ENCODE data around the gene SNCB. TPM values are rescaled to one million over a fixed set of nuclear protein-coding genes. Genes with fewer than 3 reads are reported as not detected.
"Not testable (repeated sequence)": the region's sequence is repeated elsewhere in the genome, so short reads cannot be mapped to it uniquely, and the experiment has no call there.

The SNCB gene
- total RNA-seq, 5 donors from 2014 or later (not counting 1 experiment from before 2014, with no cell fraction given): not detected

DNA sequence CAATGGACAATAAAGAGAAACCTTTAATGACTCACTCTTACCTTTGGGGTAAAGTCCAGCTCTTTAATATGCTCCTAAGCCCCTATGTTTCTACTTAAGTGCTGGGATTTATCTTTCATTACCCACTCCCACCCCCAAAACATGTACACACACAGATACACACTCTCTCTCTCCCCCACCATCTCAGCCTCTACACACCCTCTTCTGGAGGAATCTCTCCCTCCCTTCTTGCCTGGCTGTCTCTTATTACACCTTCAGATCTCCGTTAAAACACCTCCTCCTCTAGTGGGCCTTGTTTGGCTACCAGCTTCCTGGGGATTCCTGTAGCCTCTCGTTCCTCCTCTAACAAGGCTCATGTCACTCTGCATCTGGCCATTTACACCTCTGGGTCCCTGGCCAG lies 27.2 kb downstream of the SNCB start:
- no peak overlapping the region for H3K4me3 Mint-ChIP-seq
- H3K36me3 Mint-ChIP-seq: no peaks in the 10 kb centered on the region
- no peak overlapping the region for H3K4me3 ChIP-seq (ENCODE audit: control insufficient read depth in 1 of 2, extremely low read depth in 1 of 2, low read length in 1 of 2)
- peaks cover 0 to 5% of the 10 kb centered on the region in 2 experiments for H3K27me3 ChIP-seq (replicated peaks in 1 of 2; ENCODE audit: control insufficient read depth in 2 of 2, extremely low read depth in 1 of 2, insufficient read depth in 2 of 2, low read length in 1 of 2)
- 17% methylated on average over 1 of the region's 2 CpGs for WGBS (ENCODE audit: insufficient coverage)
- no peaks in the 10 kb centered on the region for H3K4me1 Mint-ChIP-seq
- POLR2A ChIA-PET: no interaction called here
- H3K9me3 ChIP-seq: no peaks in the 10 kb centered on the region
- peaks cover 0 to 3% of the 10 kb centered on the region in 2 donors for H3K27me3 Mint-ChIP-seq
- H3K27ac ChIP-seq (ENCODE audit: low read length): no peak overlapping the region
- H3K27ac Mint-ChIP-seq: no peak overlapping the region
- ATAC-seq (replicated peaks in 1 of 4) (no peak), DNase-seq (no peak)
- no peaks in the 10 kb centered on the region for H3K9me3 Mint-ChIP-seq
- H3K4me1 ChIP-seq (ENCODE audit: control insufficient read depth in 1 of 2, extremely low read depth in 1 of 2, insufficient read depth in 2 of 2, low read length in 2 of 2): no peaks in the 10 kb centered on the region
- no peaks in the 10 kb centered on the region for H3K36me3 ChIP-seq (ENCODE audit: control insufficient read depth in 2 of 2, extremely low read depth in 1 of 2, insufficient read depth in 1 of 2, low read length in 1 of 2)
- CTCF ChIA-PET: no interaction called here

DNA sequence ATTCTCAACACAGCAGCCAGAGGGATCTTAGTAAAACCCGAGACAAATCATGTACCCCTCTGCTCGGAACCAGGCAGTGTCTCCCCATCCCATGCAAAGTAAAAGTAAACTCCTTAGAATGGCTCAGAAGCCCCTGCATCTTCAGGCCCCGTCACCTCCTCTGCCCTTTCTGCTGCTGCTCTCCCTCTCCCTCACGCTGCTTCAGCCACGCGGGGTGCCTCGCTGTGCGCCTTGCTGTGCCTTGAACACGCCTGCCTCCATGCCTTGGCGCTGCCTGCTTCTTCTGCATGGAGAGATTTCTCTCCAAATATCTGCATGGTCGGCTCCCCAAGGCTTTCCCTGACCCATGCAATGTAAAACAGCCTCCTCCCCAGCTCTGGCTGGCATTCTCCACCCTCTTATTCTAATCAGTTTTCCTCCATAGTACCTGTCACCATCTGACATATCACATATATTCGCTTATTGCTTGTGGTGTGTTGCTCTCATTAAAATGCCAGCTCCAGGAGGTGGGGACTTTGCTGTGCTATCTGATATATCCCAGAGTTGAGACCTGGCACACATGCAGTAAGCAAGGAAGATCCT lies 28.3 kb downstream of the SNCB start:
- H3K27me3 Mint-ChIP-seq: peaks cover 0 to 3% of the 10 kb centered on the region in 2 donors
- POLR2A ChIA-PET: no interaction called here
- Histone ChIP-seq H3K9me3 (no peaks in the 10 kb centered on the region), H3K4me3 (ENCODE audit: control insufficient read depth in 1 of 2, extremely low read depth in 1 of 2, low read length in 1 of 2) (no peak overlapping the region), H3K4me1 (ENCODE audit: control insufficient read depth in 1 of 2, extremely low read depth in 1 of 2, insufficient read depth in 2 of 2, low read length in 2 of 2) (peaks cover 0 to 5% of the 10 kb centered on the region in 2 experiments), H3K27me3 (replicated peaks in 1 of 2; ENCODE audit: control insufficient read depth in 2 of 2, extremely low read depth in 1 of 2, insufficient read depth in 2 of 2, low read length in 1 of 2) (peaks cover 0 to 5% of the 10 kb centered on the region in 2 experiments), H3K27ac (ENCODE audit: low read length) (no peak overlapping the region), H3K36me3 (ENCODE audit: control insufficient read depth in 2 of 2, extremely low read depth in 1 of 2, insufficient read depth in 1 of 2, low read length in 1 of 2) (no peaks in the 10 kb centered on the region)
- H3K27ac Mint-ChIP-seq: no peak overlapping the region
- no peaks in the 10 kb centered on the region for H3K36me3 Mint-ChIP-seq
- no peak overlapping the region for H3K4me3 Mint-ChIP-seq
- DNase-seq (no peak), ATAC-seq (replicated peaks in 1 of 4) (no peak)
- no peaks in the 10 kb centered on the region for H3K9me3 Mint-ChIP-seq
- CTCF ChIA-PET: no interaction called here
- 83% methylated on average over 10 of the region's 12 CpGs for WGBS (ENCODE audit: insufficient coverage)
- H3K4me1 Mint-ChIP-seq: no peaks in the 10 kb centered on the region

DNA sequence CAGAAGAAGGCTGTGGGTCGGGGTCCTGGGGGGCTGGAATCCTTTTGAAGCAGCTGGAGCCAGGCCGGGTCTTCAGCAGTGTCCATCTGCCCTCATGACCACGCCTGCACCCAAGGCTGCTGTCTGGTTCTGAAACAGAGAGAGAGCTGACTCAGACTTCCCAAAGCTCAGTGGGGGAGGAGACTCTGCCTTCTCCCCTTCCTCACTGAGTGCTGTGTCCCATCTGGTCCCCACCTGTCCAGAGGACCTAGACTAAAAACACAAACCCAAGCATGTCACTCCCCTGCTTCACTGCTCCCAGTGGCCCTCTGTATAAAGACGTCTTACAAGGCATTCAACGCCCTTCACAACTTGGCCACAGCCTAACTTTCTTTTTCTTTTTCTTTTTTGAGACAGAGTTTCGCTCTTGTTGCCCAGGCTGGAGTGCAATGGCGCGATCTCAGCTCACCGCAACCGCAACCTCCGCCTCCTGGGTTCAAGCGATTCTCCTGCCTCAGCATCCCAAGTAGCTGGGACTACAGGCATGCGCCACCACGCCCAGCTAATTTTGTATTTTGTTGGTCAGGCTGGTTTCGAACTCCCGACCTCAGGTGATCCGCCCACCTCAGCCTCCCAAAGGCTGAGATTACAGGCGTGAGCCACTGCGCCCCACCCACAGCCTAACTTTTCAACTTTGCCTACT lies 30.4 kb downstream of the SNCB start:
- ATAC-seq (replicated peaks in 1 of 4); H3K27ac ChIP-seq (ENCODE audit: low read length); H3K4me3 ChIP-seq (ENCODE audit: control insufficient read depth in 1 of 2, extremely low read depth in 1 of 2, low read length in 1 of 2); H3K4me1 Mint-ChIP-seq; H3K27ac Mint-ChIP-seq; H3K9me3 Mint-ChIP-seq; H3K4me3 Mint-ChIP-seq; DNase-seq; H3K36me3 Mint-ChIP-seq; H3K36me3 ChIP-seq (ENCODE audit: control insufficient read depth in 2 of 2, extremely low read depth in 1 of 2, insufficient read depth in 1 of 2, low read length in 1 of 2); POLR2A ChIA-PET; H3K9me3 ChIP-seq; H3K27me3 Mint-ChIP-seq; H3K27me3 ChIP-seq (replicated peaks in 1 of 2; ENCODE audit: control insufficient read depth in 2 of 2, extremely low read depth in 1 of 2, insufficient read depth in 2 of 2, low read length in 1 of 2): not testable (repeated sequence)
- peaks cover 0 to 13% of the 10 kb centered on the region in 2 experiments for H3K4me1 ChIP-seq (ENCODE audit: control insufficient read depth in 1 of 2, extremely low read depth in 1 of 2, insufficient read depth in 2 of 2, low read length in 2 of 2)
- 82% methylated on average over 18 of the region's 19 CpGs for WGBS (ENCODE audit: insufficient coverage)
- CTCF ChIA-PET: interaction anchor here in 1 of 2 donors (0.5 kb wide), 1 partner anchor 183 kb away, joined by 6 read pairs; the partner anchor contains the start of gene CLTB

DNA sequence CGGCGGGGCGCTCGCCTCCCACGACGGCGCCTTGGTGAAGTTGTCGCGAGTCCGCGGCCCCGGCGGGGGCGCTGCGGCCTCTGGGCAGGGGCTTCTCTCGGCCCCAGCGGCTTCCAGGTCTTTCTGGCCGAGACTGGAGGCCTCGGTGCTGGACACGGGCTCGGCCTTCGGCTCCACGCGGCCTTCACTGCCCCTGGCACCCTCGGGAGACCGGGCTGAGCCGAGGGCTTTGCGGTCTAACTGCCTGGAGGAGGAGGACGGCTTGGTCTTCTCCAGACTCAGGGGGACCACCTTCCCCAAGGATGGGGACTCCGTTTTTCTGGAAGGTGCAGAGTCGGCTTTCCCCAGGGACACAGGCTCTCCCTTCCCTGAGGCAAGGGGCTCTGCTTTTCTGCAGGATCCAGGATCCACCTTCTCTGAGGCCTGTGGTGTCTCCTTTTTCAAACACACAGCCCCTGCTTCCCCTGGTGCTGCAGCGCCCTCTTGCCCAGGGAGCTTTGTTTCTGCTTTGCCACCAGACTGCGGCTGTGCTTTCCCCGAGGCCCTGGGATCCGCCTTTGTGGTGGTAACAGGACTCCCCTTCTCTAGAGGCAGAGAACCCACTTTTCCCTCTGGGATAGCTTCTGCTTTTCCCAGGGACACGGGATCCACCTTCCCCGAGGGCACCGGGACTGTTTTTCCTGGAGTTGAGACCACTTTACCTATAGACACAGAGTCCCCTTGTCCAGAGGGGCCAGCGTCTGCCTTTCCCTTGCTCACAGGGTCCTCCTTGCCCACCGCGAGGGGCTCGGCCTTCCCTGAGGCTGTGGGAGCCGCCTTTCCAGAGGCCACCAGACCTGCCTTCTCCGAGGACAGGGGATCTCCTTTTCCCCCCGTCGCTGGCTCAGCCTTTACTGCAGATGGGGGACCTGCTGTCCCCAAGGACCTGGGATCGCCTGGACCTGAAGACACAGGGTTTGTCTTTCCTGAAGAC lies 32.6 kb downstream of the SNCB start:
- 58% methylated on average over 47 of the region's 47 CpGs for WGBS (ENCODE audit: insufficient coverage)
- CTCF ChIA-PET: interaction anchor here (0.6 to 1.2 kb wide), 3 partner anchors 60 to 868 kb away, joined by 3 to 7 read pairs (median 6); partner anchors contain the start of gene RNF44 (in 1 of the 2)
- DNase-seq: peak in 1 of 35 experiments; percentile 13

DNA sequence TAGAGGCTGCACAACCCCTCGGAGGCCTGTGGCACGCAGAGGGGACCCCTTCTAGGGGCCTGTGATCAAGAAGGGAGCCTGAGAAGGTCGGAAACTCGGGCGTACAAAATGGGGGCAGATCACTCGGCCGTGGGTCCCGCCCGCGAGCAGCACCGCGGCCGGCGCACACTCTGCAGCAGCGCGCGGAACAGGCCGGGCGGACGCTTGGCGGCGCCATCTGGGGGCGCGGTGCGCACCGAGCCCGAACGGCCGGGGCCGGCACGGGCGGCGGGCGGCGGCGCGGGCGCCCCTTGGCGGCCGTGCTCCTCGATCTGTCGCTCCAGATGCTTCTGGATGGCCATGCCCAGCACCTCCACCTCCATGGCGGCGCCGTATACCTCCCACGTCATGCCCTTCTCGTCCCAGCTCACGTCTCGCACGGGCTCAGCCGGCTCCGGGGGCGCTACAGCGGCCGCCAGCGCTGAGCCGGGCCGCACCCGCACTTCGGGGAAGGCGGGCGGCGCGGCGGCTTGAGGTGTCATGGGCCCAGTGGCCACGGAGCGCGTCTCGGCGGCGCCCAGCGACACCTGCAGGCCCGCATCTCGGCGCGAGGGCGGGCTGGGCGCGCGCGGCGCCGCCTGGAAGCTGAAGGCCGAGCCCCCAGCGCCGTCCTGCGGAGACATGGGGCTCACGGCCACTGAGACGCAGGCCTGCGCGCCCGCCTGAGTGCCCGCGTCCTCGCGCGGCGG lies 33.5 kb downstream of the SNCB start:
- Mint-ChIP-seq H3K27me3 (peaks cover 0 to 3% of the 10 kb centered on the region in 2 donors), H3K9me3 (no peaks in the 10 kb centered on the region), H3K4me1 (peaks cover 5 to 7% (median 5%) of the 10 kb centered on the region in 3 donors), H3K36me3 (no peaks in the 10 kb centered on the region), H3K4me3 (peak overlapping the region; percentile 64 to 75 (median 74)), H3K27ac (peak overlapping the region; percentile 75 to 78)
- H3K4me1 ChIP-seq (ENCODE audit: control insufficient read depth in 1 of 2, extremely low read depth in 1 of 2, insufficient read depth in 2 of 2, low read length in 2 of 2): peaks cover 0 to 13% of the 10 kb centered on the region in 2 experiments
- H3K36me3 ChIP-seq (ENCODE audit: control insufficient read depth in 2 of 2, extremely low read depth in 1 of 2, insufficient read depth in 1 of 2, low read length in 1 of 2): no peaks in the 10 kb centered on the region
- DNase-seq (peak; percentile 21 to 82 (median 51)), ATAC-seq (replicated peaks in 1 of 4) (peak; percentile 87 to 91 (median 90))
- WGBS (ENCODE audit: insufficient coverage): 1% methylated on average over 98 of the region's 98 CpGs
- no peaks in the 10 kb centered on the region for H3K9me3 ChIP-seq
- peaks cover 5 to 16% of the 10 kb centered on the region in 2 experiments for H3K27me3 ChIP-seq (replicated peaks in 1 of 2; ENCODE audit: control insufficient read depth in 2 of 2, extremely low read depth in 1 of 2, insufficient read depth in 2 of 2, low read length in 1 of 2)
- ChIA-PET POLR2A (no interaction called here), CTCF (interaction anchor here (0.6 to 1.3 kb wide), 5 partner anchors 59 to 933 kb away, joined by 3 to 7 read pairs (median 3); partner anchors contain the start of gene RNF44 (in 1 of the 2))
- H3K27ac ChIP-seq (ENCODE audit: low read length): no peak overlapping the region
- peak overlapping the region; percentile 38 to 48 for H3K4me3 ChIP-seq (ENCODE audit: control insufficient read depth in 1 of 2, extremely low read depth in 1 of 2, low read length in 1 of 2)

More for the DNA sequence above, 32.6 kb downstream of the SNCB start:
- no peaks in the 10 kb centered on the region for H3K9me3 Mint-ChIP-seq
- peak overlapping the region; percentile 41 to 63 (median 43) for H3K4me3 Mint-ChIP-seq
- no peaks in the 10 kb centered on the region for H3K36me3 ChIP-seq (ENCODE audit: control insufficient read depth in 2 of 2, extremely low read depth in 1 of 2, insufficient read depth in 1 of 2, low read length in 1 of 2)
- H3K4me3 ChIP-seq (ENCODE audit: control insufficient read depth in 1 of 2, extremely low read depth in 1 of 2, low read length in 1 of 2): peak overlapping the region in 1 of 2 donors; percentile 48
- H3K4me1 ChIP-seq (ENCODE audit: control insufficient read depth in 1 of 2, extremely low read depth in 1 of 2, insufficient read depth in 2 of 2, low read length in 2 of 2): peaks cover 0 to 13% of the 10 kb centered on the region in 2 experiments
- POLR2A ChIA-PET: no interaction called here
- H3K9me3 ChIP-seq: no peaks in the 10 kb centered on the region
- no peak overlapping the region for H3K27ac Mint-ChIP-seq
- ATAC-seq (replicated peaks in 1 of 4): no peak
- H3K36me3 Mint-ChIP-seq: no peaks in the 10 kb centered on the region
- peaks cover 0 to 3% of the 10 kb centered on the region in 2 donors for H3K27me3 Mint-ChIP-seq
- peaks cover 5 to 16% of the 10 kb centered on the region in 2 experiments for H3K27me3 ChIP-seq (replicated peaks in 1 of 2; ENCODE audit: control insufficient read depth in 2 of 2, extremely low read depth in 1 of 2, insufficient read depth in 2 of 2, low read length in 1 of 2)
- peaks cover 5 to 7% (median 5%) of the 10 kb centered on the region in 3 donors for H3K4me1 Mint-ChIP-seq
- no peak overlapping the region for H3K27ac ChIP-seq (ENCODE audit: low read length)

Measured in T-cell (primary cell).